SK-MEL-5 (cell line): ENCODE results near the gene HNRNPA3. TPM values are rescaled to one million over a fixed set of nuclear protein-coding genes. Genes with fewer than 3 reads are reported as not detected.
"Not testable (repeated sequence)": the region's sequence is repeated elsewhere in the genome, so short reads cannot be mapped to it uniquely, and the experiment has no call there.

Source experiments
- DNase-seq: peaks from one replicate; pipeline ENCODE4 v3.0.0-alpha.2; 2016; ENCODE audit warnings: low read depth, low spot score
- in situ Hi-C: cut with HindIII; loops from 2 replicates; pipeline ENCODE4 v1.10.0; 2016; ENCODE audit warnings: low sequenced_read_pairs, high pct_unique_total_duplicates, low pct_unique_long_range_greater_than_20kb
- total RNA-seq: library from RNA; depleted of rRNA; stranded (reverse); fragments of >200 nt; shearing (Covaris generic); gene quantifications from 2 replicates; pipeline ENCODE4 v1.2.3, GENCODE V29; 2014

Gene HNRNPA3
- total RNA-seq, 1 experiment from 2014 or later, result 49.1 TPM

- no peak for DNase-seq
- in situ Hi-C loops, result loop anchor here (10.0 kb wide), 1 partner anchor 97 kb away; no protein-coding TSS in a partner anchor
These were observed 49.5 kb downstream of the HNRNPA3 start for GRCh38 chr2:177262092-177262491.

DNA sequence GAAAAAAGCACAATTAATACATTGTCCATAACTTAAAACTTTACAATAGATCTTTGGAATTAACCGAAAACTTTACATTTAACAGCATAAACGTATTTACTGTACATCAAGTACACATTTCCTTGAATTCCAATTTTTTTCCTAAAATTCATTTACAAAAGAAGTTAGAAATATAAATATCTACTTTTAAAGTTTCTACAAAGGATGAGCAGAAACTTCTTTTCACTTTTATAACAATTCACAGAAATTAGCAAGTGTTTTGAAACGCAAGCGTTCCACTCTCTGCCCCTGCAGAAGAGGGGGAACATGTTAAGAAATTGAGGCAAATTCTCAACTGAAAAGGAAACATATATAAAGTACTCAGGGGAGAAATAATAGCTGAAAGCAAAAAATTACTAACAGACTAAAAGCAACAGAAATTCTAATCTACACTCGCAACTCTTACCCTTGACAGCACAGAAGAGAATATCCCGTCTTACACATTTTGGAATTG, 50.4 kb downstream of the HNRNPA3 start:
- in situ Hi-C loops, result loop anchor here (10.0 kb wide), 1 partner anchor 98 kb away; no protein-coding TSS in a partner anchor
- no peak for DNase-seq

- in situ Hi-C loops, result loop anchor here (10.0 kb wide), 1 partner anchor 99 kb away; no protein-coding TSS in a partner anchor
- peak; percentile 96 for DNase-seq
These were observed 51.0 kb downstream of the HNRNPA3 start for GRCh38 chr2:177263451-177264208.

- no peak for DNase-seq
- in situ Hi-C loops, result loop anchor here (10.0 kb wide), 1 partner anchor 99 kb away; no protein-coding TSS in a partner anchor
These were observed 51.7 kb downstream of the HNRNPA3 start for GRCh38 chr2:177264209-177264692.

DNA sequence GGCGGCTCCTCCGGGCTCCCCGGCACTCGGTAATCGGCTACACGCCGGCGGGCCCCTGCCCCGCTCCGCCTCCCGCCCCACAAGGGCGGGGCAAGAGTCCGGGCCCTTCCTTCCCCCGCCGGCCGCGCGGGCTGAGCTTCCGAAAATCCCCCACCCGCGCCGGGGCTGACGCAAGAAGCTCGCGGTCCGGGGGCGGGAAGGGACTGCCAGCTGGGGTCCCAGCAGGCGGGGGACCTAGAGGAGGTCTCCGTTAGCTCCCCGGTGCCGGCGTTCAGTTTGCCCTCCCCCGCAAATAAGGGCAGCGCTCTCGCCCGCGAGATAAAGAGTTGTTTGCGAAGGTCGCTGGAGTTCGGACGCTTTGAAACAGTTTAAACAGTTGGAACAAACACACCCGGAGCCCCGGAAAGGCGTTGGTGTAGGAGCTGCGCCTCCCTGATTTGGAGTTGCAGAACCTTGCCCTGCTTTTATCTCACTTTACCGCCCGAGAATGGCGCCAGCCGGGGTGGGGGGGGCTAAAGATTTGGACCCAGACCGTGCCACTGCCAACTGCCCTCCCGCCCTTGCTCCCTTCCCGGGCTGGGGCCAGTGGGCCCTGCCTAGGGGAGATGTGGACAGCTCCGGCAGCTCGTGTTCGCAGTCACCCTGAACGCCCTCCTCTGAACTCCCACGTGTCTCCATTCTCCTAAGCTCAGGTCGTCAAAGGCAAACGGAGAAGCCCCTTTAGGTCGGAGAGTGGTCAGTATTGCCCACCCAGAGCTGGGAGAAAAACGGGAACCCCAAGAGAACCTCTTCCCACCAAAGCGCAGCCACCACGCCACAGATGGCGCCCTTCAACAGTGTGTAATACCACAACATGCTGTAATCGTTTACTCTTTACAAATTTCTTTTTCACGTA, 52.3 kb downstream of the HNRNPA3 start, which contains the start of gene NFE2L2:
NFE2L2 (minus strand) TSS at position 35 of the 895 bp plus-strand sequence. CDS start 151 bp downstream, outside the sequence.
- DNase-seq, result peak; percentile 86
- in situ Hi-C loops, result loop anchor here (10.0 kb wide), 1 partner anchor 100 kb away; no protein-coding TSS in a partner anchor

DNA sequence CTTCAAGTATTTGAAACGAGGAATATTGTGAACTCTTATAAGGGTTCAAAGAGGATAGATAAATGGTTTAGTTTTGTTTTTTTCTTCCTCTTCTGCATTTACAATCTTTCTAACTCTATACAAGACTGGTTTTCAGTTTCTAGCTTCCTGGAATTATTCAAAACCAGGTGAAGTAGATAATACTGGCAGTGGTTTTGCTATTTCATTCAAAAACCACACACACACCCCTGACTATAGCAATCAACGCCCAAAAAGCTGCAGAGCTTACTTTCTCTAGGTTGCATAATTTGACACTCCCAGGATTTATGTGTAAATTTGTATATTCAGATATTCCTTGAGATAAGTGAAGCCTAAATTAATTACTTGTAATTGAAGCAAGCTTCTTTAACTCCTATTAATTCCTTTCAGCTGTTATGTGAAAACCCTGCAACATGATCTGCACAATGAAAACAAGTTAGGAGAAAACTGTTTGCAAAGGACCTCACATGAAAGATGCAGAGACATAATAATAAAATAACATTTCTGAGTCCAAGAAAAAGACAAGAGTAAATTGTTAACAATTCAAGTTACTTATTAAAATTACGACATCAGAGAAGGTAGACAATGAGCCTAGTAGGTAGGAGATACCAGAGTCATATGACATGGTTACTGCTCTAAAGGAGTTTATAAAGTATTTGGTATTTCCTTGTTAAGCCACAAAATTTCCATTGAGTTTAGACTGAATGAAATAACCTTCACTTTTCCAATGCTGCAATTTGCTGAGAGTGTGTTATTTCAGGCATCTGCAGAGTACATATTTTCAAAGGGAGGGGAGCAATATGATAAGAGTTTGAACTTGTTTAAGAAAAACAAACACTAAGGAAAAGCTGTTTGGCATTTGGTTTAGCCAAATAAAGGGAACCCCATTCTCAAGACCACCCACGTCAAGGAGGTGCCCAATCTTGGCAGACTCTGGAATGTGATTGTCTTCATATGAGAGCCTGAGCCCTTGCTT, 53.5 kb downstream of the HNRNPA3 start:
- DNase-seq, result no peak
- in situ Hi-C loops, result loop anchor here (10.0 kb wide), 1 partner anchor 101 kb away; no protein-coding TSS in a partner anchor

DNA sequence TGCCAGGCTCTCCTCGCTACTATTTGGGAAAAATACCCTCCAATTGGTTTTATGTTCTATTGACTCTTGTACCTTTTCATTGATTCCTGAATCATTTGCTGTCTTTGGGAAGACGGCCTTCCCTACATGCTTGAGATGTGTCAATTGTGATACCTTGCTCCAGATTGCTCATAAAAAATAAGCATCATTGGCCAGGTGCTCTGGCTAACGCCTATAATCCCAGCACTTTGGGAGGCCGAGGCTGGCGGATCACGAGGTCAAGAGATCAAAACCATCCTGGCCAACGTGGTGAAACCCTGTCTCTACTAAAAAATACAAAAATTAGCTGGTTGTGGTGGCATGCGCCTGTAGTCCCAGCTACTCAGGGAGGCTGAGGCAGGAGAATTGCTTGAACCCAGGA, 54.4 kb downstream of the HNRNPA3 start:
- in situ Hi-C loops, result loop anchor here (10.0 kb wide), 1 partner anchor 102 kb away; no protein-coding TSS in a partner anchor

DNA sequence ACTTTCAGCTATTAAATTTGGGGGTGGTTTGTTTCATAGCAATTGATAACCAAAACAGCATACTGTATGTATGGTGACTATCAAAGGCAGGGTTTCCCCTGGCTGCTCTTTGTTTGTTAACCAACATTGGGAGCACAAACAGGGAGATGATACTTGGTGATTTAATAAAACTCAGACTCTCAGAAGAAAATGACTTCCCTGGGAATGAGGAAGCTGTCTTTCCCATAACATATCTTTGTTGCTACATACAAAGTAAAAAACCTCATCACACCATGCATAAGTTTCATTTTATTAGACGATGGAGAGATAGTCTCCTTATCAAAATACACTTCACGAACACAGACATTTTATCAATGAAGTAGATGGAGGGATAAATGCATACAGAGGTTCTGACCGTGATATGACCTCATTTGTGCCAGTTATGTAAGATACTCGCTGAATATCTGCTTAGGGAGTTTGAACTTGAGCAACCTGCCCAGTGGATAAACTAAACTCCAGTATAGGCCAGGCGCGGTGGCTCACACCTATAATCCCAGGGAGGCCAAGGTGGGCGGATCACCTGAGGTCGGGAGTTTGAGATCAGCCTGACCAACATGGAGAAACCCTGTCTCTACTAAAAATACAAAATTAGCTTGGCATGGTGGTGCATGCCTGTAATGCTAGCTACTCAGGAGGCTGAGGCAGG, 55.7 kb downstream of the HNRNPA3 start:
- in situ Hi-C loops, result loop anchor here (10.0 kb wide), 1 partner anchor 104 kb away; no protein-coding TSS in a partner anchor
- DNase-seq, result no peak

More for the DNA sequence above, 54.4 kb downstream of the HNRNPA3 start:
- DNase-seq, result not testable (repeated sequence)

DNA sequence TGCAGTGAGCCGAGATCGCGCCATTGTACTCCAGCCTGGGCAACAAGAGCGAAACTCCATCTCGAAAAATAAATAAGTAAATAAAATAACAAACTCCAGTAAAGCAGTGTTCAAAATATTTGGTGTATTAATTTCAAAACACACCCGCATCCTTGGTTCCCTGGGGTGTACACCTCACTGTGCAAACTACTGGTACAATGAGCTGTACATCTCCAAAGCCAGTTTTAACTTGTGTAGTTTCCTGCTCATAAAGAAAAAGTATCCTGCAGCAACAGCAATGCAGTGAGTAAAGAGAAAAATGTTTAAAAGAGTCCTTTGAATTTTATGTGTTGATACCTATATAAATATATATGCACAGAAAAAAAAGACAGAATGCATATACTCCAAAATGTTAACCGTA, 56.3 kb downstream of the HNRNPA3 start:
- no peak for DNase-seq
- in situ Hi-C loops, result loop anchor here (10.0 kb wide), 1 partner anchor 104 kb away; no protein-coding TSS in a partner anchor

GRCh38 chr2:177270531-177270930, 57.9 kb downstream of the HNRNPA3 start:
- in situ Hi-C loops, result no loop called here
- DNase-seq, result no peak

DNA sequence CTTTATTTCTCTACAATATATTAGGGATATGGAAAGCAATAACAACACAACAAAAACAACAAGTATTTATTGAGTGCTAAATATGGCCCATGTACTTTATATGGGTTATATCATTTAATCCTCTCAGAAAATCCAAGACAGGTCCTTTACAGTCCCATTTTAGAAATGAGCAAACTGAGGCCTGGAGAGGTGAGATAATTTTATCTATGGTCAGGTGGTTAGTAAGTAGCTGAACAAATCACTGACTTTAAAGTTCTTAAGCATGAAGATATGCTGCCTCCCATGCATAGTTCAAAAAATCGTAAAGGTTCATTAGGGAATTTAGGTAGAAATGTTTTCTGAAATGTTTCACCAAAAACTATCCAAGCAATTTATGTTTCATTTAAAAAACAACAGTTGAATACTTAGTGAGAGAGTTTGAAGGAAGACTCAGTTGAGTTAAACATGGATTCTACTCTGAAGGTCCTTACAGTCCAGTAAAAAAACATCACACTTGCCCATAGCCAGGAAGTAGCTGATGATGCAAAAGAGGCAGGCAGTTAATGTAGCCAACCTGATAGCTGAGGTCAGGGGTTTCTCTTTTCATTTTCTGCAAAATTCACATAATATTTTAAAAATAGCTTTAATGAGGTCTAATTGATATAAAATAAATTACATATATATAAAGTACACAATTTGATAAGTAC, 59.5 kb downstream of the HNRNPA3 start:
- in situ Hi-C loops, result no loop called here
- peak; percentile 56 for DNase-seq

DNA sequence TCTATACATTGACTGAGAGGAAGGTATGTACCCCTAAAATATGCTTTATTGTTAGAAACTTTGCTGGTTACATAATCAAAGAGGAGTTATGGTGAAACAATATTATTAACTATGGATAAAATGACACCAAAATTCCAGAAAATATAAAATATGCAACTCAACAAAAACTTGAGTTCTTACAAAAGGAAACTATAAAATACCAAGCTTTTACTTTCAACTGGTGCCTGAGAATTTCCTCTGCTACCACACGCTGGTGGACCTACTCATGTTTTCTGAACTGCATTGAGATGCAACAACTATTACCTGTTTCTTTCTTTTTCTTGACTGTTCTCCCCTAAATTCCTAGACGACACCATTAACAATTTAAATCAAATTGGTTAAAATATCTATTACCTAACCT, 60.2 kb downstream of the HNRNPA3 start:
- in situ Hi-C loops, result no loop called here
- no peak for DNase-seq

DNA sequence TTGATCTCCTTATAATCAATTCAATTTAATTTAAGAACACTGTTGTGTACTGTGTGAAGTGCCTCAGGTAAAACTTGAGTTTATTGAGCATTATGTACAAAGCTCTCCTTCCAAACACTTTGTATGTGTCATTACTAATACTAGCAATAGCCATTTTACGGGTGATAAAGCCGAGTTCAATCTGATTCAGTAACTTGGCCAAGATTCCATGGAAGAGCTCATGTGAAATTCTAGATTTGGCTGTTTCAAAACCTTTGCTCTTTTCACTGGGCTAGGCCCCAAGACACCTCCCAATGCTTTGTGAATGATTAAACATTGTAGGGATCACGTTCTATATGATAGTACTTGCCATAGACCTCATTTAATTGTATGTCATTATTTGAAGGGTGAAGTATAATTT, 60.8 kb downstream of the HNRNPA3 start:
- in situ Hi-C loops, result no loop called here
- DNase-seq, result no peak
